GM21381 (cell line): ENCODE data around the gene ATP6V1C2.
"Not testable (repeated sequence)": the region's sequence is repeated elsewhere in the genome, so short reads cannot be mapped to it uniquely, and the experiment has no call there.

Source experiments
- ATAC-seq: cut with Tn5 transposase; IDR thresholded peaks from one replicate; pipeline ENCODE4 v1.9.1; 2021; ENCODE audit warnings: mild to moderate bottlenecking, moderate library complexity; ENCODE audit not compliant: unreplicated experiment

ATP6V1C2 gene

GRCh38 chr2:10812362-10813162 lies 91.1 kb downstream of the ATP6V1C2 start, which contains the start of gene PDIA6:
Gene PDIA6, minus strand, starts transcription at chr2:10812785. Its CDS starts 89 bp downstream, at chr2:10812696.
- ATAC-seq, result peak; percentile 92

- ATAC-seq, result not testable (repeated sequence)
Measured at GRCh38 chr2:10813163-10814138, 92.0 kb downstream of the ATP6V1C2 start.

DNA sequence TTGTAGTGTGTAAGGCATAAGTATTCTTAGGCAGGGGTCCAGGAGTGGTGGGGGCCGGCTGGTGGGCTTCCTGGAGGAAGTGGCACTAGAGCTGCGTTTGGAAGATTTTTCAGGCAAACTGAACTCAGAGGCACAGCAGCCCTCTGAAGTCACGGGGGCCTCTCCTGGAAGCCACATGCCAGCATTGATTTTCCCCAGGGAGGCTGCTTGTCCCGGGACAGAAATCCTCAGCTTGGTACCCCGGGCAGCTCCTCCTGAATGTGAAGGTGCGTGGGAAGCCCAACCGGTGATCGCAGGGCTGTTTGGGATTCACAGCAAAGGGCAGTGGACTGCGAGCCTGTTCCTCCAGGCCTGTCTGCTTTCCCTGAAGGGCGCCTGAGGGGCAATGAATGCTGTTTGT lies 92.7 kb downstream of the ATP6V1C2 start:
- ATAC-seq, result no peak

- no peak for ATAC-seq
Measured at GRCh38 chr2:10814571-10815331, 93.3 kb downstream of the ATP6V1C2 start.

- no peak for ATAC-seq
Measured at GRCh38 chr2:10817413-10817812, 96.0 kb downstream of the ATP6V1C2 start.

- not testable (repeated sequence) for ATAC-seq
Measured at GRCh38 chr2:10818305-10818704, 96.9 kb downstream of the ATP6V1C2 start.

DNA sequence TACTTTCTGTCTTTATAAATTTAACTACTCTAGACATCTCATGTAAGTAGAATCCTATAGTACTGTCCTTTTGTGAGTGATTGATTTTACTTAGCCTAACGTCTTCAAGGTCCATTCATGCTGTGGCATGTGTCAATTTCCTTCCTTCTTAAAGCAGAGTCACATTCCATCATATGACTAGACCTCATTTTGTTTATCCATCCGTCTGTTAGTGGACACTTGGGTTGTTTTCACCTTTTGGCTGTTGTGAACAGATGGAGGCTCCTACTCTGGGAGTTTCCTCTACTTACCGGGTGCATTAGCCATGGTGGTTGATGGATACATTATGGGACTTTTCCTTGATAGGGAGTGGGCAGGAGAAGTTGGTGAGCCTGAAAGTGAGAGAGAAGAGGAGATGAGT lies 97.6 kb downstream of the ATP6V1C2 start:
- no peak for ATAC-seq

GRCh38 chr2:10819714-10820314 lies 98.4 kb downstream of the ATP6V1C2 start:
- no peak for ATAC-seq

DNA sequence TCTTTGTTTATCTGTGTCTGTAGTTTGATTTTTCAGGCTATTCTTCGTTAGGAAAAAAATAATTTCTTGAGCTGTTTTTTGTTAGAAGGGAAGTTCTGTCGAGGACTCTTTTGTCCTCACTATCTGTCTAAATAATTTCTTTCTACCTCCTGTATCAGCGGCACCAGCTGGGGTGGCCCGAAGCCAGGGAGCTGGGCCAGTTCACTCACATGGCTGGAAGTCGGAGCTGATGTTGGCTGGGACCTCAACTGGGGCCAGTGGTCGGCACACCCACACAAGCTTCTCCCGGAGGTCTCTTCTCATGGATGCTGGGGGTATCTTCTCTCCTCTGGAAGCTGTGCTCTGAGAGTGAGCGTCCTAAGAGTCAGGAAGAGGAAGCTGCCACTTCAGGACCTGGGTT lies 99.1 kb downstream of the ATP6V1C2 start:
- ATAC-seq, result no peak

- ATAC-seq, result no peak
Measured at GRCh38 chr2:10820978-10821695, 99.7 kb downstream of the ATP6V1C2 start.

DNA sequence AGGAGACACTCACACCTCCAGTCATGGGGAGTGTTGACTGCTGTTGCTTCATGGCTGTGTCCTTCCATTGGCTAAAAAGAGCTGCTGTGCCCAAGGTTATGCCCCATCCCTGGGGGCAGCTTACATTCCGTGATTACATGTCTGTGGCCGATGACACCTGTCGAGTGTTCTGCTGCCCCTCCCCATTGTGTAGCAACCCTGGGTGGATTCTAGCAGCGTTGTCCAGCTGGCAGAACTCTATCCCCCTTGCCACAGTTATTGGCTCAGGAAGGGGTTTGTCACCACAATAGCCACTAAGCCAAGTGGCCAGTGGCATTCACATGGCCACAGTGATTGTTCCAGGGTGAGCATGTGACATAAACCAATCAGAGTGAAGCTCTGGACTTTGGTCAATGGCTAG lies 102.8 kb downstream of the ATP6V1C2 start:
- ATAC-seq, result no peak

GRCh38 chr2:10826026-10826425 lies 104.6 kb downstream of the ATP6V1C2 start:
- ATAC-seq, result no peak

- no peak for ATAC-seq
Measured at GRCh38 chr2:10826625-10827024, 105.2 kb downstream of the ATP6V1C2 start.

DNA sequence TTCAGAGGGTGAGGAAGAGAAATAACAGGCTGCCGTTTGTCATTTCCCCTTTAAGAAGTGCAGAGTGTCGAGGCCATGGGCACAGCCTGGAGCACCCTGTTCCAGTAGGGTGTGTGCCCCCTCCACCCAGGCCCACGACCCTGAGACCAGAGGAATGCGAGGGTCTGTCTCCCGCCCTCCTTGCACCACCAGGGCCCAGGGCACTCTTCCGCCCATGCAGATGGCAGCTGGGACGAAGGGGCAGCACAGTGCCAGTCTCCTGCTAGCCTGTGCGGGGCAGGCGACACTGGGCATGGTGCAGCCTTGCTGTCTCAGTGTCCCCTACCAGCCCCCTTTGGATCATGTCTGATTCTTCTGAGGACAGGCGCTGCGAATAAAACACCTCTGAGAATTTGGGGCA lies 106.9 kb downstream of the ATP6V1C2 start:
- ATAC-seq, result no peak

DNA sequence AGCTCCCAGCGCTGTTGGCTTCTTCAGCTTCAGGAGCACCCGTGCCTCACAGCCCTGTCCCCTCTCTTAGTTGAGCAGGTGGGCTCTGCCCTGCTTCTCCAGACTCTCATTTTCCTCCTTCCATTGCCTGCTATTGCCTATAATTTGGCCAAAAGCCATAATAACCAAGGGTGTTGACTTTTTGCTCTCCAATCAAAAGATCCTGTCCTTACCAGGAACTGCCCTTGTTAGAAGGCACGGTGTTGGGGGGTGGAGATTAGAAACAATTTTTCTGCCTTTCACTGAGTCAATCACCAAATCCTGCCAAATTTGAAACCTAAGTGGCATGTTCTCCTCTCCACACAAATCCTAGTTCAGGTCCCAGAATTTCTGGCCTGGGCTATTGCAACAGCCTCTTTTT lies 107.9 kb downstream of the ATP6V1C2 start:
- ATAC-seq, result no peak

GRCh38 chr2:10830203-10830602 lies 108.8 kb downstream of the ATP6V1C2 start:
- ATAC-seq, result no peak

DNA sequence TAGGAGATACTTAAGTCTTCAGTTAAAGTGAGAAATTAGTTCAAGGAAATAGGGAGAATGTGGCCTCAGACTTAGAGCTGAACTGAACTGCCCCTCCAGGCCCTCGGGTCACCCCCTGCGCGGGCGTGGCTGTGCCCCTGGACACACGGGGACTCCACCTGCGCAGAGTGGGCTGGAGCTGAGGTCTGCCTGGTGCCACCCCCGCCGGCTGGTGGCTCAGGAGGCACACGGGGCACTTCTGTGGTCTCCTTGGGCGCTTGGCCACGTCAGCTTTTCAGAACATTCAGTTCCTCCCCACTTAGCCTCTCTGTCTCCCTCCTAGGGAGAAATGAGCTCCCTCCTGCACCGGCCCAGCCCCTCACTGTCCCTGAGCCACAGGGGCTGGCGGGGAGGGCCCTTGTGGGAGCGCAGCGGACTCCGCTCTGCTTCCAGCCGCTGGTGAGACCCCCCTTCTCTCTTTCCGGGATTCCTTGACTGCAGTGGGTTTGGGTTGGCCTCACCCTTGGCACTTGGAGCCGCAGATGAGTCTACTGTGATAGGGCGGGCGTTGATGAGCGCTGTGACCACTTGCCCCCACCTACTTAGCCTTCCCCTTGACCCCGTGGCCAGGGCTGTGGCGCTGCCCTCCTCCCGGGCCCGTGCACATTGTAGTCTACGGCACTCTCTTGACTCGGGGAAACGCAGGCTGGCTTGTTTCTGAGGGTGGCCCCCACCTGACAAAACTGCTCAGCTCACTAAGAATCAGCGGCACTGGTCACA lies 109.4 kb downstream of the ATP6V1C2 start:
- no peak for ATAC-seq

- no peak for ATAC-seq
Measured at GRCh38 chr2:10831400-10831985, 110.1 kb downstream of the ATP6V1C2 start.
